A673 (cell line): Measurements from ENCODE around the gene TM4SF1. TPM values are rescaled to one million over a fixed set of nuclear protein-coding genes. Genes with fewer than 3 reads are reported as not detected.
A peak's percentile ranks its signal among the peaks of the same experiment; 100 is the strongest.
"Not testable (repeated sequence)": the region's sequence is repeated elsewhere in the genome, so short reads cannot be mapped to it uniquely, and the experiment has no call there.

Source experiments
- BruUV-seq: library from RNA; stranded (reverse); fragments of 400-500 nt; replicated peaks from 2 replicates; lab custom pipeline; 2021; lab: Mats Ljungman, UMichigan
- CTCF ChIA-PET: fragments of 300-600 bp; sonication (Branson Sonifier 250); formaldehyde crosslinking; loops from one replicate; lab custom pipeline; 2022; ENCODE audit warnings: antibody characterized with exemption; lab: Charles Lee
- POLR2A ChIA-PET: fragments of 300-600 bp; sonication (Branson Sonifier 250); formaldehyde crosslinking; loops from one replicate; lab custom pipeline; 2022; ENCODE audit warnings: antibody characterized with exemption; ENCODE audit not compliant: low non-redundant PET; lab: Charles Lee
- DNase-seq: peaks from one replicate; pipeline ENCODE4 v3.0.0-alpha.2; 2015; ENCODE audit warnings: low spot score
- H3K27ac ChIP-seq: fragments of 200-600 bp; sonication (generic); 2 replicates; pipeline ENCODE4 v1.5.1; 2016; ENCODE audit warnings: mixed run types, low read depth, mild to moderate bottlenecking, mixed read lengths, antibody characterized with exemption, low read length; ENCODE audit not compliant: poor library complexity, severe bottlenecking
- H3K27me3 ChIP-seq: fragments of 200-600 bp; sonication (generic); replicated peaks from 2 replicates; pipeline ENCODE4 v1.6.1; 2017; ENCODE audit warnings: mixed run types, low read depth, mild to moderate bottlenecking, mixed read lengths, antibody characterized with exemption, low read length; ENCODE audit not compliant: insufficient read depth, poor library complexity
- H3K36me3 ChIP-seq: fragments of 200-600 bp; sonication (generic); 2 replicates; pipeline ENCODE4 v1.6.1; 2016; ENCODE audit warnings: mixed run types, mild to moderate bottlenecking, mixed read lengths, antibody characterized with exemption, low read length; ENCODE audit not compliant: insufficient read depth, poor library complexity, severe bottlenecking
- H3K4me1 ChIP-seq: fragments of 200-600 bp; sonication (generic); 2 replicates; pipeline ENCODE4 v1.6.1; 2017; ENCODE audit warnings: mixed run types, mild to moderate bottlenecking, mixed read lengths, antibody characterized with exemption, low read length; ENCODE audit not compliant: insufficient read depth, poor library complexity, severe bottlenecking
- H3K4me3 ChIP-seq: fragments of 200-600 bp; sonication (generic); 2 replicates; pipeline ENCODE4 v1.5.1; 2016; ENCODE audit warnings: low read depth, mixed run types, mild to moderate bottlenecking, mixed read lengths, low read length; ENCODE audit not compliant: poor library complexity, severe bottlenecking
- H3K9me3 ChIP-seq: fragments of 200-600 bp; sonication (generic); 2 replicates; pipeline ENCODE4 v1.6.1; 2016; ENCODE audit warnings: mixed run types, low read depth, mild to moderate bottlenecking, mixed read lengths, antibody characterized with exemption, low read length; ENCODE audit not compliant: poor library complexity, severe bottlenecking
- CTCF ChIP-seq: fragments of 300-800, 200-600 bp; sonication (generic); conservative IDR thresholded peaks from 2 replicates; pipeline ENCODE4 v1.5.1; 2017; ENCODE audit warnings: low read depth, mild to moderate bottlenecking, antibody characterized with exemption, low read length, moderate library complexity, mixed read lengths
- EZH2 ChIP-seq: fragments of 200-600 bp; sonication (generic); IDR thresholded peaks from 2 replicates; pipeline ENCODE4 v1.6.1; 2017; ENCODE audit warnings: borderline replicate concordance, low read depth, mild to moderate bottlenecking, mixed read lengths, antibody characterized with exemption, low read length; ENCODE audit not compliant: poor library complexity, severe bottlenecking
- intact Hi-C: fragments of 100-400 bp; cut with micrococcal nuclease; formaldehyde crosslinking; loops from one replicate; pipeline ENCODE4 v1.10.0; 2022; ENCODE audit not compliant: unreplicated experiment
- total RNA-seq: library from RNA; stranded (reverse); gene quantifications from 2 replicates; pipeline ENCODE4 v1.2.3, GENCODE V29; 2021

Gene TM4SF1
- total RNA-seq, 1 experiment from 2014 or later = 0.28 TPM

DNA sequence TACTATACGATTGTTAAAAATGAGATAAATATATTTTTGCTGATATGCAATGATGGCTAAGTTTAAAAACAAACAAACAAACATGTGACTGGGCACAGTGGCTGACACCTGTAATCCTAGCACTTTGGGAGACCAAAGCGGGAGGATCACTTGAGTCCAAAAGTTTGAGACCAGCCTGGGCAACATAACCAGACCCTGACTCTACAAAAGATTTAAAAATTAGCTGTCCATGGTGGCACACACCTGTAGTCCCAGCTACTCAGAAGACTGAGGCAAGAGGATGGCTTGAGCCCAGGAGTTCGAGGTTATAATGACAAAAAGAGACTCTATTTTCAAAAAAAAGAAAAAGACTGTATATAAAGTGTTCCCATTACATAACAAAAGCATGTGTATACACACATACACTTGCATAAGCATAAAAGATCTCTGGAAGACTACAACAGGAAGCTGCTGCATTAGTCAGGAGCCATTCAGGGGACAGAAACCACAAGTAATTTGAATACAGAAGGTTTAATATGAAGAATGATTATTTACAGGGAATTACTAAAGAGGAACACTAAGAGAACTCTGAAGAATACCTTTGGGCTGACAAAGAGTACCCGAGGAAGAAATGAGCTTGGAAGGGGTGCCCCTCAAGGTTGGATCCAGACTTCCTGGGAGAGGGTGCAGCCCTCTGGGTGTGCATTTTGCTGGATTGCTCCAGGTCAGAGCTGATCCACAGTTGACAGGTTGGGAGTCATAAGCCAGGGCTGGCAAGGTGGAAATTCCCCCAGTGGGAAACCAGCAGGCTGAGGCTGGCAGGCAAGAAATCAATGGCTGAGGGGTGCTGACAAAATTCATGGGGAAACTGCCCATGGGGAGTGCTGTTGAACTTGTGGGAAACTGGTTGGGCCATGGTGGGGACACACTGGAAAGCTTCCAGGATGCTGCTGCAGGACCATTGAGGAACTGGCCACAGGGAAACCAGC, 34.8 kb downstream of the TM4SF1 start:
- DNase-seq = peak; percentile 43
- no peak overlapping the region for H3K27ac ChIP-seq
- POLR2A ChIA-PET = no interaction called here

DNA sequence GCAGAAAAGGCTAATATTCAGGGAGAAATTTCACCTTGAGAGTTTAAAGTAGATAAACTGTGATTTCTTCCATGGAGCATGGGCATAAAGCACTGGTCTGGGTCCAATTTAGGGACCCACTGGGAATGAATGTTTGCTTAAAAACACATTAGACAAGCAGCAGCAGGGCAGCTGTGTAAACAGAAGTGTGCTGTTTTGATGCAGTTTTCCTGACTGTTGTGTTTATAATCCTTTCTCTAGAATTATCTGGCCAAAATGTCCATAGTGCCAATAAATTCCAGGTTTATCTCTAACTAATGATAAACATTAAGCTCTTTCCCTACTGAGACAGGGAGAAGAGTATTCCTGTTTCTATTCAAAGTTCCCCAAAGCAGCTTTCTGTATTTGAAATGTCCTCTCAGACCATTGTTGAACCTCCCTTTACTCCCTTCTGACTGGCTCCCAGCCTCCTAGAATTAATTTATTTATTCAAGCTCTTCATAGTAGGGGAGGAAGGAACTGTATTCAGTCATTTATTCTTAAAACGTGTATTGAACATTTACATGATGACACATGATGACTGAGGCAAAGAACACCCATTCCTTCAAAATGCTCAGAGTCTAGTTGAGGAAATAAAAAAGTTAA, 37.0 kb downstream of the TM4SF1 start:
- no TSS peak for BruUV-seq
- intact Hi-C loops = no loop called here
- peaks cover 8% of the 10 kb centered on the region for H3K4me1 ChIP-seq
- no peak overlapping the region for H3K4me3 ChIP-seq
- H3K9me3 ChIP-seq = no peaks in the 10 kb centered on the region
- no peaks in the 10 kb centered on the region for H3K27me3 ChIP-seq
- TF ChIP-seq EZH2 (no peak), CTCF (no peak)
- no peak for DNase-seq
- ChIA-PET POLR2A (no interaction called here), CTCF (no interaction called here)
- H3K27ac ChIP-seq = peak overlapping the region; percentile 61
- H3K36me3 ChIP-seq = no peaks in the 10 kb centered on the region

More for the DNA sequence above, 34.8 kb downstream of the TM4SF1 start:
- CTCF ChIA-PET = no interaction called here
- BruUV-seq = no TSS peak
- intact Hi-C loops = no loop called here
- no peaks in the 10 kb centered on the region for H3K27me3 ChIP-seq
- no peak overlapping the region for H3K4me3 ChIP-seq
- no peaks in the 10 kb centered on the region for H3K36me3 ChIP-seq
- no peaks in the 10 kb centered on the region for H3K9me3 ChIP-seq
- peaks cover 8% of the 10 kb centered on the region for H3K4me1 ChIP-seq
- TF ChIP-seq EZH2 = no peak
- TF ChIP-seq CTCF = no peak

GRCh38 chr3:149339931-149340309, 37.5 kb downstream of the TM4SF1 start:
- H3K36me3 ChIP-seq = no peaks in the 10 kb centered on the region
- POLR2A ChIA-PET = no interaction called here
- H3K27ac ChIP-seq = peak overlapping the region; percentile 61
- no TSS peak for BruUV-seq
- H3K4me3 ChIP-seq = no peak overlapping the region
- peak; percentile 93 for DNase-seq
- TF ChIP-seq EZH2 (no peak), CTCF (no peak)
- CTCF ChIA-PET = no interaction called here
- intact Hi-C loops = loop anchor here (5.0 kb wide), 1 partner anchor 383 kb away; no protein-coding TSS in a partner anchor
- H3K9me3 ChIP-seq = no peaks in the 10 kb centered on the region
- peaks cover 8% of the 10 kb centered on the region for H3K4me1 ChIP-seq
- H3K27me3 ChIP-seq = no peaks in the 10 kb centered on the region

GRCh38 chr3:149337486-149337885, 40.0 kb downstream of the TM4SF1 start:
- CTCF ChIA-PET, H3K27me3 ChIP-seq, H3K27ac ChIP-seq, H3K9me3 ChIP-seq, POLR2A ChIA-PET, H3K4me3 ChIP-seq, BruUV-seq, H3K36me3 ChIP-seq, DNase-seq: not testable (repeated sequence)
- intact Hi-C loops = loop anchor here (5.0 kb wide), 1 partner anchor 380 kb away; no protein-coding TSS in a partner anchor
- peaks cover 22% of the 10 kb centered on the region for H3K4me1 ChIP-seq
